GM21367 (cell line): ENCODE measurements around the gene NANOG.
"Not testable (repeated sequence)": the region's sequence is repeated elsewhere in the genome, so short reads cannot be mapped to it uniquely, and the experiment has no call there.

Experiments used
- ATAC-seq: cut with Tn5 transposase; IDR thresholded peaks from one replicate; pipeline ENCODE4 v1.9.1; 2021; ENCODE audit not compliant: unreplicated experiment

NANOG gene

GRCh38 chr12:7788884-7789528 is at the start of gene NANOG:
NANOG (plus strand) TSS chr12:7789402; CDS start chr12:7789615, 213 bp downstream.
- not testable (repeated sequence) for ATAC-seq

- ATAC-seq: no peak
These were observed 42.0 kb upstream of the NANOG start, which contains the start of gene CLEC4C for GRCh38 chr12:7747246-7747645. CLEC4C (minus strand) TSS chr12:7747375; CDS start chr12:7747348, 27 bp downstream.

DNA sequence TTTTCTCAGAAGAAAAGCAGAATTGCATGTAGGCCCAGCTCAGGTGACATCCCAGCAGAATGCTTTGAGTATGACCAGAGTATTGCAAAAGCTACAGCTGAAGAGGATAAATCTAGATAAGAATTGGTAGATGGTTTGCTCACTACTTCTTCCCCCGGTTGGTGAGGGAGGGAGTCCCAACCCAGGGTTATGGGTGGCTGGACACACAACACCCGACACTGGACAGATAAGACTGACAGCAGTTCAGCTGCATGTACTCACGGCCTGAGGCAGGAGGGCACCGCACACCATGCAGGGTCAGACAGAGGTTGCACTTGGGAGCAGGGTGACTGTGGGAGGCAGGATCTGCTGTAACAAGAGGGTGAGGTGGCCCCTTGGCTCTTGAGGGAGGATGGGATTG is 40.4 kb upstream of the NANOG start:
- no peak for ATAC-seq

DNA sequence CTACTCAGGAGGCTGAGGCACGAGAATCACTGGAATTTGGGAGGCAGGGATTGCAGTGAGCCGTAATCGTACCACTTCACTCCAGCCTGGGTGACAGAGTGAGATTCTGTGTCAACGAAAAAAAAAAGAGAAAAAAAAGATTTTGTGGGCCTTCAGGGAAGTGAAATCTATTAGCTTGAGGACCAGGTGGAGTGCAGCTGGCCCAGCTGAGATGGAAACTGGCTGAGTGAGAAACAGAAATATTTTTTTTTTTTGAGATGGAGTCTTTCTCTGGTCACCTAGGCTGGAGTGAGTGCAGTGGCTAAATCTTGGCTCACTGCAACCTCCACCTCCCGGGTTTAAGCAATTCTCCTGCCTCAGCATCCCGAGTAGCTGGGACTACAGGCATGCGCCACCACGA is 39.8 kb upstream of the NANOG start:
- no peak for ATAC-seq

DNA sequence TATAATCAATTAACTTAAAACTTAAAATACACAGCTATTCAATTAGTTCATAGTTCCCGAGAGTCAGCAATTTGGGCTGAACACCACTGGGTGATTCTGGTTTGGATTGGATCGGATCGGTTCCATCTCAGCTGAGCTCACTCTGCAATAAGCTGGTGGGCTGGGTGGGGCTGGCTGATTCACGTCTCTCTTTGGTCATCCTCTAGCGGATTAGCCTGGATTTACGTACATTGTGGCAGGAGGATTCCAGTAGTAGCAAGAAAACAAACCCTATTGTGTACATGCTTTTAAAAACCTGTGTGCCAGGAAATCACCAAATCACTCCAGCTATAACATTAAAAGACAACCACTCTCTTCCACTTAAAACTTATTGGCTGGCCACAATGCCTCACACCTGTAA is 38.9 kb upstream of the NANOG start:
- no peak for ATAC-seq

DNA sequence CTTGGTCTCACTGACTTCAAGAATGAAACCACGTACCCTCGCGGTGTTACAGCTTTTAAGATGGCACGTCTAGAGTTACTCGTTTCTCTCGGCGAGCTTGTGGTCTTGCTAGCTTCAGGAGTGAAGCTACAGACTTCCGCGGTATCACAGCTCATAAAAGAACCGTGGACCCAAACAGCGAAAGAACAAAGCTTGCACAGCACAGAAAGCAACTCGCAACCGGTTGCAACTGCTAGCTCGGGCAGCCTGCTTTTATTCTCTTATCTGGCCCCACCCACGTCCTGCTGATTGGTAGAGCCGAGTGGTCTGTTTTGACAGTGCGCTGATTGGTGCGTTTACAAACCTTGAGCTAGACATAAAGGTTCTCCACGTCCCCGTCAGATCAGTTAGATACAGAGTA is 37.8 kb upstream of the NANOG start:
- no peak for ATAC-seq

- ATAC-seq: not testable (repeated sequence)
These were observed 37.0 kb upstream of the NANOG start for GRCh38 chr12:7751941-7752922.

GRCh38 chr12:7755668-7756067 is 33.5 kb upstream of the NANOG start:
- not testable (repeated sequence) for ATAC-seq

- ATAC-seq: no peak
These were observed 32.2 kb upstream of the NANOG start for GRCh38 chr12:7756993-7757392.

GRCh38 chr12:7758766-7759140 is 30.4 kb upstream of the NANOG start:
- no peak for ATAC-seq

- ATAC-seq: no peak
These were observed 19.2 kb upstream of the NANOG start for GRCh38 chr12:7769999-7770398.

GRCh38 chr12:7781274-7781673 is 7.9 kb upstream of the NANOG start:
- ATAC-seq: no peak

DNA sequence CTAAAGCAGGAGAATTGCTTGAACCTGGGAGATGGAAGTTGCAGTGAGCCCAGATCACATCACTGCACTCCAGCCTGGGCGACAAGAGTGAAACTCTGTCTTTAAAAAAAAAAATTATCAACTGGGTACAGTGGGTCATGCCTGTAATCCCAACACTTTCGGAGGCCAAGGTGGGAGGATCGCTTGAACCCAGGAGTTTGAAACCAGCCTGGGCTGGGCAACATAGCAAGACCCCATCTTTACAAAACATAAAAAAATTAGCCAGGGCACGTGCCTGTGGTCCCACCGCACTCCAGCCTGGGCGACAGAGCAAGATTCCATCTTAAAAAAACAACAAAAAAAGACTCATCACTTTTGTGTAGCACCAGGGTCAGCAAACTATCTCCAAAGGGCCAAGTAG is 7.1 kb upstream of the NANOG start:
- no peak for ATAC-seq

GRCh38 chr12:7783433-7783832 is 5.8 kb upstream of the NANOG start:
- ATAC-seq: not testable (repeated sequence)

DNA sequence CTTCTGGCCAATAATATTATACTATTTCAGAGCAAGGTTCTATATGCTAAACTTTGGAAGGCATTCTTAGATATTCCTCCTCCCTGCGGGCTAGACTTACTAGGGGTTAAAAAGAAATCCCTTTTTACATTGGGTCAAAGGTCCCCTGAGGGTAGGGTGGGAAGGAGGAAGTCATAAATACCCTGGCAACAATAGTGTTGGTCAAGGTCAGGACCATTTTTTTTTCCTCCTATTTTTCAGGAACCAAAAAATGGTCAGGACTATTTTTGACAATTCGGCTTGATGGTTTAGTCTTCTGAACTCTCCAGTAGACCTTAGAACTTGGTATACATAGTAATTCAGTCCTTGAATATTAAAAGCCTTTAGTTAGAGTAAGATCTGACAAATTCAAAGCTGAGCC is 4.5 kb upstream of the NANOG start:
- no peak for ATAC-seq

DNA sequence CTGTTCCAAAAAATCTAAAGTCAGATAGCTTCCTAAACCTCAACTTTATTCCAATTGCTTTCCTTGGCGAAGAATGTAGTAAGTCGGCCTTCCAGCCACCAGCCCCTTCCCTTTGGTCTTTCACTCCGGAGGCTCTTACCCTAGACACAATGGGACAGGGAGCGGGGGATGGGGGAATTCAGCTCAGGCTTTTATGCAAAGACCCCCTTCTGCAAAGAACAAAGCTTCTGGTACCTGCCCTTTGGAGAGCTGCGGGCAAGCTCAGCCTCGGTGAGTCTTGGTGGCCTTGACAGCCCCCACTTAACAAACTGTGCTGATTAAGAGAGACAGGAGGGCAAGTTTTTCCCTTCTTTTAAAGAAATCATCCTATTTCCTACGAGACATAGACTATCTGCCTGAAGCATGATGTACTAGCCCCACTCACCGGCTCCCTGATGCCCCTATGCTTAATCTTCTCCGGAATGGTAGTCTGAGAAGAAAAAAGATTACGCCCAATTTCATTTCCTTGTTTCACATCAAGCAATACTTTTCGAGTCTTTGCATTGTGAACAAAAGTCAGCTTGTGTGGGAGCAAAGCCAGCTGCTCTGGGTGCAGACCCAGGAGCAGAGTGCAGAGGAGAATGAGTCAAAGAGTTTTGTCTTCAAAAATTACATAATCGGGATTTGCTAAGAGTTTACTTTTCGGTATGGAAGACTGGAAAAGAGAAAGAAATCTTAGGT is 1.5 kb upstream of the NANOG start:
- ATAC-seq: no peak

DNA sequence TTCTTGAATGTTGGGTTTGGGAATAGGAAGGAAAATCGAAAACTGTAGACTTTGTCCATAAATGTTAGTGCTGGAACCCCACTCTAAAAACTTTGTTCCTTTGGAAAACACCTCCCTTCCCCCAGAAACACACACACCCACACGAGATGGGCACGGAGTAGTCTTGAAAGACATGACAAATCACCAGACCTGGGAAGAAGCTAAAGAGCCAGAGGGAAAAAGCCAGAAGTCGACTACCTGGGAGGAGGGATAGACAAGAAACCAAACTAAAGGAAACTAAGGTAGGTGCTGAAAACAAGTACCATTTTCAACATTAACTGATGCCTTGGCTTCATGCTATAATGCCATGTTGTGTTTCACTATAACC is 925 bp upstream of the NANOG start:
- ATAC-seq: no peak

DNA sequence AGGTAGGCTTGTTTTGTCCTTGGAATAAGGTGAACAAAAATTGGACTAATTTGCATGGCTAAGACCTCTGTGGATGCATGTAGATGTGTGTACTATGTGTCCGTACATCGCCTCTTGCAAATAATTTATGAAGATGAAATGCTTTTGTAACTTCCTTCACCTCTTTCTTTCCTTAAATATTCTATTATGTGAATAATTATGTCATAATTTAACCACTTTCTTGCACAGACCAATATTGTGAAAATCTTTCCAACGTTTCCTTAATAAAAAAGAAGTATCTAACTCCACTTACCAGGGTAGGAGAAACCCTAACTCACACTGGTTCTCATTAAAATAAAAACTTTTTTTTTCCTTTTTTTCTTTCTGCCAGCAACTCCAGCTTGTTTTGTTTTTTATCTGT is 4.0 kb downstream of the NANOG start:
- ATAC-seq: no peak

- not testable (repeated sequence) for ATAC-seq
These were observed 8.1 kb downstream of the NANOG start for GRCh38 chr12:7797269-7797668.

- no peak for ATAC-seq
These were observed 8.6 kb downstream of the NANOG start for GRCh38 chr12:7797698-7798398.

- not testable (repeated sequence) for ATAC-seq
These were observed 9.6 kb downstream of the NANOG start for GRCh38 chr12:7798750-7799308.
